ENCODE measurements around the gene CD37. TPM values are rescaled to one million over a fixed set of nuclear protein-coding genes. Genes with fewer than 3 reads are reported as not detected.

CD37 gene
- total RNA-seq, 1 experiment from 2014 or later: 0.76 TPM

DNA sequence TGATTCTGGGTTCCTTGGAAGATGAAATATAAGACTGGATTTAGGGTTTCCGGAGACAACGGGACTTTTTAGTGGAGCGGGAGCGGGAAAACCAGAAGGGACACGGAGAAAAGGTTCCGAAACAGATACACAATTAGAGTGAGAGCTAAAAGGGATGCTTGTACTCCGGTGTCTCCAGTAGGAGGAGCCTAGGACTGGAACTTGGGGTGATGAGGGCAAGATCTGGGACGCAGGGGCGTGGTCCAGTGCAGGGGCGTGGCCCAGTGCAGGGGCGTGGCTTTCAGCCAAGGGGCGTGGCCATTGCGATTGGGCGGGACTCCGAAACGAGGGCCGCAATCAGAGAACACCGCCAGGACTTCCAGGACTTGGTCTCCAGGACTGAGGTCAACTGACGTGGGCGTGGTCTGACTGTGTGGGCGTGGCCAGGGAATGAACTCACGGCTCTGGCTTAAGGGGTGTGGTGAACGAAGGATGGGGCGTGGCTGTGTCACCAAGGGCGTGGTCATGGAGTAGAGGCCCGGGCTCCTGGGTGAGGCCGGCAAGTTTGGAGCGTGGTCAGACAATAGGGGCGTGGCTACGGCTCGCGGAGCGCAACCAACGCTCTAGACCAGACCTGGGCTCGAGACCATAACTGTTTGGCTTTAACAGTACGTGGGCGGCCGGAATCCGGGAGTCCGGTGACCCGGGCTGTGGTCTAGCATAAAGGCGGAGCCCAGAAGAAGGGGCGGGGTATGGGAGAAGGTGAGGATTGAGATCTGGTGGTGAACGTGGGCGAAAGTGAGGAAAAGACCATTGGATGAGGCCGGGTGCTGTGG is 28.3 kb downstream of the CD37 start, which contains the start of gene DKKL1 (continued):
- no peak for TF ChIP-seq EZH2phosphoT487 (IDR thresholded peaks at IDR 0.05; ENCODE audit: borderline replicate concordance)
- TF ChIP-seq YY1 (IDR thresholded peaks at IDR 0.05; ENCODE audit: extremely low read depth, insufficient replicate concordance, low read depth, low read length): no peak
- no peak for TF ChIP-seq ZBTB33 (IDR thresholded peaks at IDR 0.05; ENCODE audit: extremely low read depth, insufficient replicate concordance, low read length)
- no peak for TF ChIP-seq FOSL1 (IDR thresholded peaks at IDR 0.05; ENCODE audit: low read depth)
- TF ChIP-seq, protein P1, sequence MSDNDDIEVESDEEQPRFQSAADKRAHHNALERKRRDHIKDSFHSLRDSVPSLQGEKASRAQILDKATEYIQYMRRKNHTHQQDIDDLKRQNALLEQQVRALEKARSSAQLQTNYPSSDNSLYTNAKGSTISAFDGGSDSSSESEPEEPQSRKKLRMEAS (IDR thresholded peaks at IDR 0.05): peak; percentile 88
- TF ChIP-seq CBX3 (IDR thresholded peaks at IDR 0.05; ENCODE audit: low read depth): 0 out of 2 replicates have a peak, but pooled peaks have one; percentile 30
- TF ChIP-seq SIN3A (IDR thresholded peaks at IDR 0.05; ENCODE audit: low read depth): no peak
- TF ChIP-seq POLR2A (IDR thresholded peaks at IDR 0.05; ENCODE audit: borderline replicate concordance, extremely low read depth, insufficient read depth, insufficient read length): no peak
- peak; percentile 98 for TF ChIP-seq EGR1 (IDR thresholded peaks at IDR 0.05; ENCODE audit: low read depth)
- TF ChIP-seq POLR2AphosphoS5 (IDR thresholded peaks at IDR 0.05; ENCODE audit: low read depth, low read length): peak; percentile 63
- no peak; the same call in none of the 2 replicates for TF ChIP-seq RAD21 (IDR thresholded peaks at IDR 0.05; ENCODE audit: low read depth)
- no peak for TF ChIP-seq ATF3 (IDR thresholded peaks at IDR 0.05)
- TF ChIP-seq CEBPB (IDR thresholded peaks at IDR 0.05; ENCODE audit: low read depth): no peak
- no peak for TF ChIP-seq SRF (IDR thresholded peaks at IDR 0.05; ENCODE audit: low read depth)
